COLO668 (cell line): ENCODE results near the gene HTRA1.

Source experiments
- DNase-seq: peaks from one replicate; lab custom pipeline; 2025; ENCODE audit not compliant: unreplicated experiment; lab: John Stamatoyannopoulos, UW

The HTRA1 gene

DNA sequence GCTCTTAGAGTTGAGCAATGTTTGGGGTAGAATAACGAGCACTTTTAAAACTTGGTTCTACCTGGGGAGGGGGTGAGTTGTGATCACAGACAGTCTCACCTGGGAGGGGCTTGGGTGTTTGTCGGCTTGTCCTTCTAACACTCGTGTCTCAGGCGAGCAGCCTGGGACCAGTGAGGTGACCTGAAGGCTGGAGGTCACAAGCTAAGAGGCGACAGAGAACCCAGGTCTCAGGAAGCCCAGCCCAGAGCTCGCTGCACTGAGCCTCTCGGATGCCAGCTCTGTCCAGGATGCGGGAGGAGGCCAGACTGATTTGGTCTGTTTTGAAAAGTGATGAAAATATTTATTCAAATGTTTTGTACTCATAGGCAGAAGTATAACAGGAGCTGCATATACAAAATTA is 11.8 kb downstream of the HTRA1 start:
- no peak for DNase-seq

DNA sequence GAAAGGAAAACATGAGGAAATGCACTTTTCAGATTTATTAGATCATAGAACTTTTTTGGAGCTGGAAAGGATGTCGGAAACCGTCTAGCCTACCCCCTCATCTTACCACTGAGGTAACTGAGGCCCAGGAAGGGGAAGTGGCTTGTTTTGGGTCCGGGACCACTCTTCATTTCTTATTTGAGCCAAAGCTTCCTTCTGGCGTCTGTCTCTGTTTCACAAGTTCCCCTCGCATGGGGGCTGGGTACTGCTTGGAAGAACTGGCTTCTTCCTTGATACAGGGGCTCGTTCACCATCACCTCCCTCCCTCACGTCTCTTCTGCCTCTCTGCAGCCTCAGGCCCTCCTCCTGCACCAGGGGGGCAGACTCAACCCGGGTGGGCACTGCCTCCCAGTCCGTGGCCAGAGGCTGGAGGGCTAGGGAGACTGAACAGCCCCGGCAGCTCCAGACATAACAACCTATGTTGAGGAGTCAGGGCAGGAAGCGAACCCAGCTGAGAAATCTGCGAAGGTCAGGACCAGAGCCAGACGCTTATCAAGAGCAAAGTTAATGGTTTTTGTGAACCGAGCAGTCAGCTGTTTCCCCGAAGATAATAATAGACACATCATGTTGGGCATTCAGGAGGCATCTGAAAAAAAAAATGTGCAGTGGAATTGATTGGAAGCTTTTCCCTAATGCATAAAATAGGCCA is 12.9 kb downstream of the HTRA1 start:
- no peak for DNase-seq

DNA sequence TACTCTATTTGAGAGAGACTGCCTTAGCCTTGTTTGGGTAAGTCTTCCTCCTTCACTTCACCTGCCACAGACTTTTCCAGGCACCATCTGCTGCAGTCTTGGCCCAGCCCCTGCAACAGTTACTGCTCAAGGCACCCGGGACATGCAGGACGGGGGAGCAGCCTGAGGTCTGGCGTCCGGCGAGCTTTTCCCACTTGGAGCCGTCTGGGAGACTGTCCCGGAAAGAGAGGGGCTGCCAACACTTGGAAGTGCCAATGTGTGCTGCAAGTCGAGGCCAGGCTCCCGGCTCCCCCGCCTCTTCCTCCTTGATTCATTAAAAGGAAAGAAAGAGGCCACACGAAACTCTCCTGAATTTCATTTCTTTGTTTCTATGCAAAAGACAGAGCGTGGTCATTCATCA is 13.7 kb downstream of the HTRA1 start:
- no peak for DNase-seq

DNA sequence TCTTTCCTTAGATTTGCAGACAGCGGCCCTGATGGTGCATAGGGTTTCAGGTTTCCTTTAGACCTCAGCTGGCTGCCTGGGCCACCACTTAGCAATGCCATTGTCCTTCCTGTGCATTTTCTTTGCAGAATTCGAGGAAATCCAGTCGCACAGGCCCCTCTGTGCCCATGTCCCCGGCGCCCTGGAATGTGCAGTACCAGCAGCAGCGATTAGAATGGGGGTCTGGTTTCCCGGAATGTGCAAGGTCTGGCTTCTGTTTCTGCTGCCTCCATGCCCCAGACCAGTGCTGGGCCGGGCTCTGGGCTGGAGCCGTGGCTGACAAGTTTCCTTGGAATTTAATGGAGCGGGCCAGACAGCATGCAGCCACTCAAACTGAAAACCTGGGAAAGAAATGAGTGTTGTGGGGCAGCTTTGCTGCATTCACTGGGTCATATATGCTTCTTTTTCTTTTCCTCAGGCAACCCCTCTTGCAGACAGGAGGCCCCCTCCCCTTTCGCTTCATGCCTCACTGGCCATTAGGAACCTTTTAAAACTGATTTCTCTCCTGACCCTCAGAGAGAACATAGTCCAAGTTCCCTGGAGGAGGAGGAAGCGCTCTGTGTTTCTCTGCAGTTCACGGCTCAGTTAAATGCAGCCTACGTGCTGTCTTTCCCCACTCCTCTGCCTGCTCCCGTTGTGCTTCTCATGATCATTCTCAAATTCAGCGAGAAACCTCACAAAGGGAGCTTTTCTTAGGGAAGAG is 14.4 kb downstream of the HTRA1 start:
- DNase-seq: no peak

DNA sequence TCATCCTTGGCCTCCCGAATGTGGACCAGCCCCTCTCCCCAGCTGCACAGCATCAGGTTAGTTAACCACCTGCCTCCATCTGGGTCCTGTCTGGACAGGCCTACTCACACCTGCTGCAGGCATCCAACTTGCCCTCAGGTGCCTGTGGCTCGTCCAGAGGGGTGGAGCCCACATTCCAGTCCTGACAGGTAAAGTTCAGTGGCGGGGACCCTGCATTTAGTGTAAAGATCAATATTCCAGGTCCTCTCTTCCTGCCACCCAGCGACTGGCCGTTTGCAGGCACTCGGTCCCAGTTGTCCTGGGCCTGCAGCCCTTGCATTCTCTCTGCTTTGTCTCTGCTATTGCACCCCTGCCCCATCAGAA is 15.0 kb downstream of the HTRA1 start:
- peak; percentile 62 for DNase-seq

DNA sequence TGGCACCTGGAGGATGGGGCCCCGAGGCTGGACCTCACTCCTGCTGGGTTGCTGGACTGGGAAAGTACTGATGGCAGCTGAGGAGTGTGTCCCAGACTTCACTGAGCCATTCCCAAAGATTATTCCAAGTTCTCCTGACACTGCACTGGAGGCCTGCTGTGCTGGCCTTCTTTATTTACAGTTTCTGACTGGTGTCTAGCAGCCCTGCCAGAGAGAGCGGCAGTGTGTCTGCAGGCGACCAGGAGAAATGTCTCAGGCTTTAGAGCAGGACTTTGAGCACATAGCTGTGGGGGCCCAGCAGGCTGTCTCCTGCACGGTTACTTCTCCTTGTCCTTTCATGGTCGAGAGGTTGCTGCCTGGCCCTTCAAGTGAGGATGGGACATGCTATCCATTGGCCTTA is 16.1 kb downstream of the HTRA1 start:
- DNase-seq: no peak

DNA sequence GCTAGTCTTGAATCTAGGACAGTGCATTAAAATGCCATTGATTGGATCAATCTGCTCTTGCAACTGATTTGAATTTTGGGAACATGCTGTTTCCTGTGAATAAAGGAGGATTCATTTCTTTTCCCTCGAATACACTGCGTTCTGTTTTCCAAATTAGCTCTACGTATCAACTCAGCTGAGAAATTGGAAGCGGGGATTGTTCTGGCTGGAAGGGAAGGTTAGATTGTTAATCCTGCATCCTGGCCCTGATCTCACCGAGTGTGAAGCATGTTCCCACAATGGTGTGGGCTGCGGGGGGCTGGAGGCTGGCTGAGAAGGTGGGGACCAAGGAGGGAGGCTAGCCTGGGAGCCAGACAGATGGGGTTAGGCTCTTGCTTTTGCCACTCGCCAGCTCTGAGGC is 17.6 kb downstream of the HTRA1 start:
- no peak for DNase-seq

DNA sequence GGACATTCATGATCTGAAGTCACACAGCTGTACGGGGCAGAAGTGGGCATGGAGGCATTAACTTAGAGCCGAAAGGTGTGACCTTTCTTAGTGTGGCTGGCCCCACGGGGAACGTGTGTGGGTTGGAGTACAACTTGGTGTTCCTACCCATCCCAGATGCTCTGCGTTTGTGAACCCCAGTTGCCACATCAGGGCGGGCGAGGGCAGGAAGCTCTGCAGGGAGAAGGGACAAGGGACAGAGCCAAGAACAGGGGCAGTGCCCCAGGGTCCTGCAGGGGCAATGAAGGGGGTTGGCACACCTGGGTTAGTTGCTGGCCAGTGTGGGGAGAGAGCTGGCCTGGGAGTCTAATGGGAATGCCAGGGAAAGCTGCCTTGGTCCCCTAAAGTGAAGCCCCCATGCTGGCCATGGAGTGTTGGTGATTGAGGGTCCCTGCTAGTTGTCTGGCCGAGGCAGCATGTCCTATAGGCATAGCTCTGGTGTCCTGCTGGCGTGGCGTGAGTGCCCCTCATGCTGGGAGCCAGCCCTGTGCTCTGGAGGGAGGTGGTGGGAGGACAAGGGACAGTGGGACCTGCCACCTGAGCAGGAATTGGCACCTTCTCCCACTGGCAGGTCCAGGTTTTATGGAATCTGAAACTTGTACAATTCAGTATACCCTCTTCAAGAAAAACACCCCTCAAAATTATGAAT is 18.9 kb downstream of the HTRA1 start:
- DNase-seq: no peak

DNA sequence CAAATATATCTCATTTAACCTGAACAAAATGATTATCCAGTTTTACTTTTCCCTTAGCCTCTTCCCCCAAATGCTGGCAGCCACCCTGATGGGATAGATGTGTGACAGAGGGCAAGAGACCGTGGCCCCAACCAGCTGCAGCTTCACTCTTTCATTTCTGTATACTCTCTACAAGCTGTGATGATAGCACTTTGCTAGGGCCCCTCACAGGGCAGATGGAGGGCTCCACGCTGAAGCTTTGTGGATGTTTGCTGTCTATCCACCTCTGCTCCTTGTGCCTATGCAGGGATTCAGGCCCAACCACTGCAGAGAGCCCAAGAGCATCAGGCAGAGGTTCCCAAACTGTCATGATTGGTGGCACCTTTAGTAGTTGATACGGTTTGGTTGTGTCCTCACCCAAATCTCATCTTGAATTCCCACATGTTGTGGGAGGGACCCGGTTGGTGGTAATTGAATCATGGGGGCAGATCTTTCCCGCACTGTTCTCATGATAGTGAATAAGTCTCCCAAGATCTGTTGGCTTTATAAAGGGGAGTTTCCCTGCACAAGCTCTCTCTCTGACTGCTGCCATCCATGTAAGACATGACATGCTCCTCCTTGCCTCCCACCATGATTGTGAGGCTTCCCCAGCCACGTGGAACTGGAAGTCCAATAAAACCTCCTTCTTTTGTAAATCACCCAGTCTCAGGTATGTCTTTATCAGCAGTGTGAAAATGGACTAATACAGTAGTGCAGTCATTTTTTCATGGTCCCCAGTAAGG is 20.1 kb downstream of the HTRA1 start:
- no peak for DNase-seq

DNA sequence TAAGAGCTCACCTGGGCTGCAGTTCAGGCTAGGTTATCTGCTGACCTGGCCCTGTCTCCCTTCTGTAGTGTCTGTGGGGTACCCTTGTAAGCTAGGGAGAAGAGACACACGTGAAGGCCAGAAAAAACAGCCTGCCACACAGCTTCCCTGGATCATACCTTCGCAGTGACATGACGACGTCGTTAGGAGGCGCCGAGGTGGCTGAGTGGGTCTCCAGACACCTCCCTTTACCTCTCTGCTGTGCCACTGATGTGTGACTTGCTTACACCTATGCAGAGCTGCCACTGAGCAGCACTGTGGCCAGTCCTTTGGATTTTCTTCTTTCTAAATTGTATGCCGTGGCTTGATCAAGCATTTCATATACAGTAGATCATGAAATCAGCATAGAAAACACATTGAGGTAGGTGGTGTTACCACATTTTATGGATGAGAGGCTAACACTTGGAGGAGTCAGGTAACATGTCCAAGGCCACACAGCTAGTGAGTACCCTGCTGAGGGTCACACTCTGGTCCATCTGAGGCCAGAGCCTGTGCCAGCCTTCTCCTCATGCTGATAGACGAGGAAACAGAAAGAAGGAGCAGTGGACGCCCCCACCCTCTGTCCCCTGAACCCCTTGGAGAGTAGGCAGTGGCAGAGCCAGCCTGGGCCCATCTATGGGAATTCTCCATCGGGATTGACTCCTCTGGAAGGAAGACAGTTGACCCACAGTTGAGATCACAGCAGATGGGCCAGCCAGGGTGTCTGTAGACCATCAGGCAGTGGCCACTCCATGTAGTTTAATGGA is 23.1 kb downstream of the HTRA1 start:
- no peak for DNase-seq

DNA sequence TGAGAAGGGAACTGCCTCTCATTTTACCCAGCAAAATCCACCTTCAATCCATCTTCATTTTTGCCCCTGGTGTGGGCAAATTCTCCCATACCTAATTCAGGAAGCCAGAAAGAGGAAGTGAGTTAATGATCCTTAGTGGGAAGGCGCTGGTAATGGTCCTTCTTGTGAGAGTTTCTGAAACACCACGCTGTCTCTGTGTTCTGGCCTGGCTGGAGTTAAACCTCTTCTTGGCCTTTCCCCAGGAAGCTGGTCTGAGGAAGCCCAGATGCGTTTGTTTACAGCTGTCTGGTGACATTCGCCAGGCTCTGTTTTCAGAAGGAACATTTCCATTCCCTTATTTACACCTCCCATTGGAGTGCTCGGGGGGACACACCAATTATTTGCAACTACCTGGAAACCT is 24.3 kb downstream of the HTRA1 start:
- no peak for DNase-seq

DNA sequence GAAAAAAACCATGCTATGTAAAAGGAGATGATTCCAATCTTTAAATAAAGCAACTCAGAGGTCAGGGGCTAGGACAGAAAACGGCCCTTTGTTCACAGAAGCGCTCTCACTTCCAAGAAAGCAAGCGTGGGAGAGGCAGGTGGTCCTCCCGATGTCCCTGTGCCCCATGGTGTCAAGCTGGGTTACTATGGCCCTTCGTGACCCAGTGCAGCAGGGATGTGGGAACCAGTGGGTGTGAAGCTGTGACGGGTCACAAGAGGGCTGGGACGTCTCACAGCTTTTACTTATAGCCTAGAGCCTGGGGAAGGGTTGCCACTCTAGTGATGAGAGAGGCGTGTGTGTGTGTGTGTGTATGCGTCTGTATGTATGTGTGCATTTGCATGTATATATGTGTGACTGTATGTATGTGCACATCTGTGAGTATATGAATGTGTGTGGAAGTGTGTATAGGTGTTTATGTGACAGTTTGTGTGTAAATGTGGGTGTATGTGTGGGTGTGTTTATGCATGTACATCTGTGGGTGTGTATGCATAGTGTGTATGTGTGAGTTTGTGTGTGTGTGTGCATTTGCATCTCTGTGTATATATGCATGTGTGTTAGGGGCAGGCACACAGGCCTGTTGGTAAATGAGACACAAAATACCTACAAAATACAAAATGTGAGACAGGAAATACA is 25.2 kb downstream of the HTRA1 start:
- DNase-seq: no peak

DNA sequence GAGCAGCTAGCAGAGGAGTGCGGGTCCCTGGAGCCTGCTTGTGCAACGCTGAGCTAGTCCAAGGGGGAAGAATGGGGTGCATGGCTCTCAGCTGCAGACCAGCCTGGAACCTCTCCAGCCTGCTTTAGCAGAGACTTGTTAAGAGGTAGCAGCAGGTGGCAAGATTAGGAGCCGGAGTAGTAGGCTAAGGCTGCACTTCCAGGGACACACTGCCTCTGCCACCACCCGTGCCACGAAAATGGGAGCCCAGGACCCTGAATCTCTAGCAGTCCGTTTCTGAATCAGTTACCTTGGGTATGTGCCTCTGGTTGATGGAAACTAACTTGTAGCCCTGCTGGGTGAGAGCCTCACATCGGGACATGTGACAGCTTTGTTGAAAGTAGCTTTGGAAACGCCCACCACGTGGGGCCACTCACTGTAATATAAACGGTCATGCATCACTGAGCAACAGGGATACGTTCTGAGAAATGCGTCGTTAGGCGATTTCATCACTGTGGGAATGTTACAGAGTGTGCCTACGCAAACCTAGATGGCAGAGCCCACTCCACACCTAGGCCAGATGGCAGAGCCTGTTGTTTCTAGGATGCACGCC is 25.9 kb downstream of the HTRA1 start:
- peak; percentile 63 for DNase-seq

DNA sequence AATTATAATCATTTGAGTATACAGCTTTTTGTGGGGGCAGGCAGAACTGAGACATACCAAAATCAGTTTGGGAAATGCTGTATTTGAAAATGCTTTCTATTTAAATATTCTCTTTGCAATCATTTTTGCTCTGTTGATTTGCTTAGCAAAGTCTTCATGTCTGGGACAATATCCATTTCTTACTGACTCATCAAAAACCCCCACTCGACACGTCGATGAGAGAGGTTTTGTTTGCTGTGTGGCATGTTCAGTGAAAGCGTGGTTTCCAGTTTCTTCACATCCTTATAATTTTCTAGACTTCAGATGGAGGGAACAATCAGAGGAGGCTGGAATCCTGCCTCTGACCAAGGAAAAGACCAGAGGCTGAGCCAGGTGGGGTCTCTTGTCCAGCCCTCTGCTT is 28.9 kb downstream of the HTRA1 start:
- DNase-seq: no peak

DNA sequence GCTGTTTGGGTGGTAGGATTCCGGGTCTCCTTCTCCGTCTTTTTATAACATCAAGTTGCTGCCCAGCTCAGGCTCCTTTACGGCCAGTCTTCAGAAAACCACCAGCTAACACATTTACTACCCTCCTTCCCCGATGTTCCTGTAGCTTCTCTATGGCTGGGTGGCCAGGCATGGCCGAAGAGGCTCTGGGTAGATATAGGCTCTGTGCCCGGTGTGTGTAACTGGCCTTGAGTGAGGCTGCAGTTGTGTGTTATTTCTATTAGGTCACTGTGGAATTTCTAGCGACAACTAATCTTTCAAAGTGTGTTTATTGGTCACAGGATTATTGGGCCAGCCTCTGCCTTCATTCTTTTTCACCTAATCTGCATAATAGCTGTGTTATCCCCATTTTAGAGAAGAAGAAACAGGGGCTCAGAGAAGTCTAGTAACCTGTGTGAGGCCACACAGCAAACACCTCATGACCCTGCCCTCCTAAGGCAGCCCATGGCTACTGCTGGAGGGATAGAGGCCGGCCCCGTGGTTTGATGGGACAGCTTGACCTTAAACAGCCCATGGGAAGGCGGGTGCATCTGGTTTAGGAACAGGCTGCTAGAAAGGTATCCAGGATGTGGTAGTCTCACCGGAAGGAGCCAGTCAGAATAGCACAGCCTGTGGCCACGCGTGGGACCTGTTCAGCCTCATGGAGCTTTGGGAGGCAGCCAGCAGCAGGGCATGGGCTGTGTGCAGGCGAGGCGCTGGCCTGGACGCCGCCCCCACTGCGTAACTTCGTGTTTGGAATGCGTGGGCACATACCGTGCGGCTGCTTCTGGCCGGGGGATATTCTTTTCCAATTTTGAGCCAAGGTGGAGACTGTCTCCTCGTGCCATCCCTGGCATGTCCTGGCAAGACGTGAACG is 29.7 kb downstream of the HTRA1 start:
- DNase-seq: no peak

DNA sequence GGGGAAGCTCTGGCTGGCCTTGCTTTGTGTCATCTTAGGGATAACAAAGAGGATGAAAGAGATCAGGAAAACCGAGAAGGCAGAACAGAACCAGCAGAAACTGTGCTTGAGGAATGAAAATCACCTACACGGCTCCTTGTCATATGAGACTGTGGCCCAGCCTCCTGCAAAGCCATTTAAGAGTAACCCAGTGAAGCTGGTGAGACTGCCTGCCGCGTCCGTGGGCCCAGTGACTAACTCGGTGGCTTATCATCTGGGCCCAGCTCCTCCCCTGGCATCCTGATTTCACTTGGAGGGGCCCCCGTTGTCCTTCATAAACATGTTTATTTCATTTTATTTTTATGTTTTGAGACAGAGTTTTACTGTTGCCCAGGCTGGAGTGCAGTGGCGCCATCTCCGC is 30.7 kb downstream of the HTRA1 start:
- DNase-seq: no peak

DNA sequence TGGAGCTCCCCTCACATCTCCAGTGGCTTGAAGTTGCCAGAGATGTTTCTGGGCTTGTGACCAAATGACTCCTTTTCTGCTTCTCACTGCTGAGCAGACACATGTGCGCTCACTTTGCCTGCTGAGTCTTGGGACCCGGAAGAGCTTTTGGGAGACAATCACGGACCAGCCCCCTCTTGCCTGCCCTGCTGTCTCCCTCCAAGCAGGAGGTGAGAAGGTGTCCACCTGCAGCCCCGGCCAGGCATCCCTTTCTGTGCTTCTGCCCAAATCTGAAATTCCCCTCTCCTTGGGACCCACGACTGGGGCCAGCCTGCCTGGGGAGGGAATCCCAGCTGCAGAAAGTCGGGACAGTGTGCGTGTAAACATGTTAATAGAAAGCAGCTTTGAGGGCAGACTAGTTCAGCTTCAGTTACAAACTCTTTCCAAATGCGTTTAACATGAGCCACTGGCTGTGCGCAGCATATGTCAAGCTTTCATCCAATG is 31.7 kb downstream of the HTRA1 start:
- DNase-seq: no peak

DNA sequence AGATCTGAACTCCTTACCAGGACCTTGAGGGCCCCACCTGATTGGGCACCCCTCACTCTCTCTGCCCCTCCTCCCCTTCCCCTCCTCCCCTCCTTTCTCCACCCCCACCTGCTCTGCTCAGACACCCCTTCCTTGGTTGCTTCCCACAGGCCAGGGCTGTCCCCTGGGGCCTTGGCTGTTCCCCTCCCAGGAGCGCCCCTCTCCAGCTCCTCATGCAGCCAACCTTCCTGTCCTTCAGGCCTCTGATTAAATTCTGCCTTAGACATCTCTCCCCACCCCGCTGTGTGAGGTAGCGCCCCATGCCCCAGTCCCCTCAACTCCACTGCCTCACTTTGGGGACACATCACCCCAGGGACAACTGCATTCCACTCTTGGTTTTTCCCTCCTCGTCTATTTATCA is 32.4 kb downstream of the HTRA1 start:
- no peak for DNase-seq
